Right renal cortex interstitium (tissue), 3 donors: ENCODE measurements around the gene SLC25A24. TPM values are rescaled to one million over a fixed set of nuclear protein-coding genes. Genes with fewer than 3 reads are reported as not detected.

Experiments
- DNase-seq, 3 donors: peaks; one replicate each; pipeline ENCODE4 v3.0.0-alpha.2; 2013; ENCODE audit warnings: low read depth in 3 of 3, low spot score in 2 of 3
- polyA plus RNA-seq, 3 donors: library from polyadenylated mRNA; unstranded; fragments of 120-200 nt; gene quantifications; one replicate each; pipeline ENCODE4 v1.2.1, GENCODE V29; 2013; ENCODE audit not compliant: insufficient read length in 3 of 3

Gene SLC25A24
- polyA plus RNA-seq, 3 donors = 56.6 to 62.0 (median 59.7) TPM

DNA sequence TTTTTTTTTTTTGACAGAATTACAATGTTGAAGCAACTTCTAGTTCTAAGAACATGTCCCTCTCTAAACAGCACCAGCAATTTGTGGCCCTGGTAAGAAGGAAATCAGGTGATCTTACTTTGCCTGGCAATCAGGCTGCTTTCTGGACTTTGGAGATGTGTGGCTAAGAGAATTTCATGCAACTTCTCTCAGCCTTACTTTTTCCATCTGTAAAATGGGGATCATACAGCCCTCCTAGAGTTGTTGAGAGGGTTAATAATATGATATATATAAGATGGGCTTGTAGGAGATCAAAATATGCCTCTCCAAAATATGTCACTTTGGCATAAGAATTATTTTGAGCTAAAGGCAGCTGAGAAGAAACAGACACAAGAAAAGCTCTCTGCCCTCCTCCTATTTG lies 92.0 kb downstream of the SLC25A24 start:
- DNase-seq = no peak

DNA sequence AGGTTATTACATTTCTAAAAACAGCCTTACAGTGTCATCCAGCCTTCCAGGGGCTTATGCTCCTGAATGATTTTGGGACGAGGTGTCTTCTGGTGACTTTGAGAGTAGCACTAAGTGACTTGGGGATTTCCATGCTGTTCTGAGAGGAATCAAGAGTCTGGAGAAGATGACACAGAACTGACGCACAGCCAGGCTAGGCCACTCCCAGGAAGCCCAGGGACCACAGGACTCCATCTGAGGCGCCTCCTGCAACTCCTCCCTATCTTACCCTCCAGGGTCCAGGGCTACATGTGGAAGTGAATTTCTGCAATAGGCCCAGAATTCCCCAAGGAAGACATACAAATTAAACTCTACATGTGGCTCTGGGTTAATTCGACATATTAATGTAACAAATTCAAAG lies 92.5 kb downstream of the SLC25A24 start:
- DNase-seq = no peak

DNA sequence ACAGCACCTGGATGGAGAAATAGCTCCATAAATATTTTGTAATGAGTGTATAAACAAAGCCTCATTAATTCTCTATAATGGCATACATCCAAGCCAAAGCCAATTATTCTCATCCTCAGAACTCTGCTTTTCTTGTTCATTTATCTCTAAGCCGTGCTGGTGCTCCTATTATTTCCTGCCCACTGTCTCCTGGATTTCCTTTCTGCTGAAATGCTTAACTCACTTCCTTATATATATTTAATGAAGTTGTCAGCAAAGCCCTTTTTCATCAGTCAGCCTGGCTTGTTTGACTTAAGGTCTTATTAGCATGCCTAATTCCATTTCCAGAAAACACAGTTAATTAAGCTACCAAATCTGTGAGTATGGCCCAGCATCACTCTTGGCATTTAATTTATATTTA lies 93.4 kb downstream of the SLC25A24 start:
- DNase-seq = no peak

DNA sequence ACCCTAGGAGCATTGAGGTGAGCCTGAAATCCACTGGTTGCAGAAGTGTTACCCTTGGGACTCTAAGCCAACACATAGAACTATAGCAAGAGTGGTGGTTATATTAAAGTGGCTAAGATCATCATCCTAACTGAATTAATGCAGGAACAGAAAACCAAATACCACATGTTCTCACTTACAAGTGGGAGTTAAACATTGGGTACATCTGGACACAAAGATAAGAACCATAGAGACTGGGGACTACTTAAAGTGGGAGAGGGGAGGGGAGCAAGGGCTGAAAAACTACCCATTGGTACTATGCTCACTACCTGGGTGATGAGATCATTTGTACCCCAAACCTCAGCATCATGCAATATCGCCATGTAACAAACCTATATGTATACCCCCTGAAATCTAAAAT lies 100.0 kb downstream of the SLC25A24 start:
- no peak for DNase-seq

DNA sequence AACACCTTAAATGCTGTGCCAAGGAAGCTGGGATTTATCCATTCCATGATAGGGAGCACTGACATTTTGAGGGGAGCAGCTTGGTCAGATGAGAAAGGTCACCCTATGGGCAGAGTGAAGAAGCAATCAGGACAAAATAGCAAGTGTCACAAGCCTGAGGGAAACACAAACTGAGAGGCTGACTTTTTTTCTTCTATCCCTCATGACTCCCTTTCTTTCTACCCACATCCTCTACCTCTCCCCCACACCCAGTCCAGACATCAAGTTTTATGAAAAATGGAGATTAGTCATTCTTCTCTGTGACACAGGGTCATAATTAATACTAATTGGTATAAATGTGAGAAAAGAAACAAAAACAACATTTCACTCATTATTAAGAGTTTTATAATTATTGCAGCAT lies 103.1 kb downstream of the SLC25A24 start:
- no peak for DNase-seq

DNA sequence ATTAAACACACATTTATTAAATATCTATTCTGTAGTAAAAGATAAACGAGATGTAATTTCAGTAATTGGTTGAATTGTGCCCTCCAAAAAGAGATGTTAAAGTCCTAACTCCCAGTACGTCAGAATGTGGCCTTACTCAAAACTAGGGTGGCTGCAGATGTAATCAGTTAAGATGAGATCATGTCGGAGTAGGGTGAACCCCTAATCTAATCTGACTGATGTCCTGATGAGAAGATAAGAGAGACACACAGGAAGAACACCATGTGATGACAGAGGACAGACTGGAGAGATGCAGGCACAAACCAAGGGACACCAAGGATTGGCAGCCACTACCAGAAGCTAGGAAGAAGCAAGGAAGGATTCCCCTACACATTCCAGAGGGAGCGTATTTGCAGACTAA lies 104.1 kb downstream of the SLC25A24 start:
- no peak for DNase-seq

DNA sequence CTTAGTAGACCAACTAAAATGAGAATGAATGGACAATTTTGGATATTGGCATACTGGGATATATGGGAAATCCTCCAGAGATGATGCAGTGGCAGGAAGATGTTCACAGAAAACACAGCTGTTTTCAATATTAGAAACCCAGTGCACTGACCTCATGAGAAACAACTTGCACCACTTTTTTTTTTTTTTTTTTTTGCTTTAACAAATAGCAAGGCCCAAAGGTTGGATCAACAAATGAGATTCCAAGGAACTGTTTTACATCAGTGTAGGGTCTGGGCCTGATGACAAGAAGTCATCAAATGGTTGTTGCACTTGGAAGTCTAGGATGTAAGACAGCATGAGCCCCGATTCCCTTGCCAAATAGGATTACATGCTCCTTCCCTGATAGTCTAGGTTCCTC lies 110.7 kb downstream of the SLC25A24 start:
- no peak for DNase-seq

DNA sequence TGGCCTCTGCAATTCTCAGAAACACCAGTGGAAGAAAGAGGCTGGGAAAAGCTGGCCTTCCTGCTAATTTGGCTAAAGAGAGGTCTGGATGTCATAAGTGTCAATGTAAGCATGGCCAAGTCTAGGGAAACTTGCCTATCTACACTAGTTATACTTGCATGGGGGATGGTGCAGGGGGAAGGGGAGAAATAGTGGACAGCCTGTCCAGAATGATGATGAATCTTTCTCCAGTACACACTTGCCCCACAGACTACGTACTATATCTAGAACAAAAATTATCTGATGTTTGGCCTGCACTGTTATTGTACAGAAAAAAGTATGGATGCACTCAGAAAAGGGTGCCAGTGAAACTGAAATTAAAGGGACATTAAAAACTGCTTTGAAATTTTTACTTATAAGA lies 114.5 kb downstream of the SLC25A24 start:
- DNase-seq = no peak

DNA sequence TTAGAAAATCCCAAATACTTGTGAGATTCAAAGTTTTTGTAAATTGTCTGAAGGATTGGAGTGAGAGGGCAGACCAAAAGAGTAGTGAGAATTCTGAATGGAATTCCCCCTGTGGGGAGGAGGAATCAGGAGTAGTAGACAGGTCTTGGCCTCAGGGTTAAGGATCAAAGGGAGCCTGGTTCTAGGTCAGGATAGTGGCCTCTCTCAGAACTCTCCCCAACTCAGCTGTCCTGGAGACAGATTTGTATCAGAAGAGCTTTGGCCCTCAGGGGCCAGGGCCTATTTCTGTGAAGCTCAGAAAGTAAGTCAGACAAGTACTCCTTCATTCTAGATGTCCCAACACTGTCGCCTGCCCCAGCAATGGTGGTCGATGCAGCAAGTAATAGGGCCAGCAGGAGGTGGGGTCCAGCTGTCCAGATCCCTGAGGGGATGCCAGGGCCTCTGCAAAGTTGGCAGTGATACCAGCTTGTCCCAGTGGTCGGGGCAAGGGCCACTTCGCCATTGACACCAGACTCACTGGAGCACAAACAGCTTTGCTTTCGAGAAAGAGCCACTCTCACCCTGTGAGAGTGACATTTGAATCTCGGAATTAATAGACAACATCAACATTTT lies 115.2 kb downstream of the SLC25A24 start:
- no peak for DNase-seq

Other genes starting within 250 kb of the SLC25A24 start
- 100 to 1,000 TPM; 154 to 159 (median 158) TPM for gene VAV3, start 235.2 kb downstream of the SLC25A24 start, polyA plus RNA-seq
- not detected for gene NBPF4, start 43.7 kb upstream of the SLC25A24 start, polyA plus RNA-seq
- not detected for gene NBPF6, start 250.0 kb upstream of the SLC25A24 start, polyA plus RNA-seq